A549 (cell line): ENCODE results near the gene VIT. TPM values are rescaled to one million over a fixed set of nuclear protein-coding genes. Genes with fewer than 3 reads are reported as not detected.

Experiments used
- ATAC-seq, 2 experiments: fragments of 200-7000 bp in 1 of 2; fragments of >200 bp in 1 of 2; cut with Nextera tagmentation in 1 of 2; cut with Tn5 transposase in 1 of 2; 3 replicates each; pipeline versions ENCODE4 v1.8.0 to v1.9.1; 2018 to 2020; ENCODE audit warnings: mild to moderate bottlenecking in 1 of 2, moderate library complexity in 1 of 2
- CTCF ChIA-PET: fragments of 300-600 bp; sonication (Branson Sonifier 250); formaldehyde crosslinking; extraction: SDS; loops from one replicate; lab custom pipeline; 2021; ENCODE audit warnings: antibody characterized with exemption, inconsistent platforms; lab: Yijun Ruan, JAX
- POLR2A ChIA-PET: fragments of 350-600 bp; formaldehyde crosslinking; extraction: SDS; loops from one replicate; lab custom pipeline; 2021; ENCODE audit warnings: antibody characterized with exemption, inconsistent platforms; lab: Yijun Ruan, JAX
- DNase-seq, 2 experiments: peaks; one replicate each; pipeline versions ENCODE4 v3.0.0 to v3.0.0-alpha.2; 2011 to 2016; ENCODE audit warnings: low read depth in 1 of 2, low spot score in 1 of 2
- FAIRE-seq: peaks from 2 replicates; lab custom pipeline; 2011; peaks lifted over from hg19 to GRCh38; lab: Jason Lieb, UNC
- H3K27ac ChIP-seq, 2 experiments: fragments of >200 bp; sonication (Bioruptor Twin); formaldehyde crosslinking; 3 replicates each; pipeline ENCODE4 v1.5.1; 2016 to 2017
- H3K4me1 ChIP-seq: fragments of >200 bp; sonication (Bioruptor Twin); formaldehyde crosslinking; 3 replicates; pipeline ENCODE4 v1.6.1; 2016
- H3K4me2 ChIP-seq: fragments of >200 bp; sonication (Bioruptor Twin); formaldehyde crosslinking; 3 replicates; pipeline ENCODE4 v1.6.1; 2016
- H3K4me3 ChIP-seq: fragments of >200 bp; sonication (Bioruptor Twin); formaldehyde crosslinking; 3 replicates; pipeline ENCODE4 v1.5.1; 2016
- H3K9me3 ChIP-seq: fragments of >200 bp; sonication (Bioruptor Twin); formaldehyde crosslinking; 3 replicates; pipeline ENCODE4 v1.6.1; 2016
- CHD2 ChIP-seq: fragments of 150-350 bp; IDR thresholded peaks from 2 replicates; pipeline ENCODE4 v1.6.1; 2014; ENCODE audit warnings: low read length; ENCODE audit not compliant: partially characterized antibody
- EHF ChIP-seq: fragments of 250-450 bp; sonication (Bioruptor Pico); IDR thresholded peaks from 2 replicates; pipeline ENCODE4 v1.5.0; 2020; ENCODE audit warnings: mild to moderate bottlenecking
- EHMT2 ChIP-seq: fragments of 200-600 bp; sonication (generic); IDR thresholded peaks from 2 replicates; pipeline ENCODE4 v1.6.1; 2016; ENCODE audit warnings: antibody characterized with exemption, low read depth, mild to moderate bottlenecking, moderate library complexity
- ESRRA ChIP-seq: fragments of 150-350 bp; IDR thresholded peaks from 2 replicates; pipeline ENCODE4 v1.6.1; 2014; ENCODE audit warnings: mild to moderate bottlenecking, low read length, borderline replicate concordance
- GATA3 ChIP-seq: IDR thresholded peaks from 2 replicates; pipeline ENCODE4 v1.6.1; 2012; ENCODE audit warnings: borderline replicate concordance
- HDAC2 ChIP-seq: fragments of 200-600 bp; sonication (generic); IDR thresholded peaks from 2 replicates; pipeline ENCODE4 v1.6.1; 2016
- HEYL ChIP-seq: fragments of 250-450 bp; sonication (Bioruptor Pico); IDR thresholded peaks from 2 replicates; pipeline ENCODE4 v1.8.0; 2021; ENCODE audit warnings: mild to moderate bottlenecking, moderate library complexity
- HOXA7 ChIP-seq: fragments of 250-450 bp; sonication (Bioruptor Pico); IDR thresholded peaks from 2 replicates; pipeline ENCODE4 v1.5.0; 2020; ENCODE audit warnings: mild to moderate bottlenecking, moderate library complexity
- JUN ChIP-seq, 2 experiments: fragments of >200 bp; sonication (Bioruptor Twin); formaldehyde crosslinking; IDR thresholded peaks; 2 replicates in 1 of 2; 3 replicates in 1 of 2; pipeline ENCODE4 v1.6.1; 2016 to 2017
- KDM1A ChIP-seq: fragments of 200-600 bp; sonication (generic); IDR thresholded peaks from 2 replicates; pipeline ENCODE4 v1.6.1; 2016; ENCODE audit warnings: low read depth, mild to moderate bottlenecking
- MAX ChIP-seq: IDR thresholded peaks from 2 replicates; pipeline ENCODE4 v1.6.1; 2012
- NPAS2 ChIP-seq: fragments of 250-450 bp; sonication (Bioruptor Pico); IDR thresholded peaks from 2 replicates; pipeline ENCODE4 v1.8.0; 2022; ENCODE audit warnings: mild to moderate bottlenecking, moderate library complexity, borderline replicate concordance
- PBX3 ChIP-seq: IDR thresholded peaks from 2 replicates; pipeline ENCODE4 v1.6.1; 2012
- PHF8 ChIP-seq: fragments of 200-600 bp; sonication (generic); IDR thresholded peaks from 2 replicates; pipeline ENCODE4 v1.6.1; 2016; ENCODE audit warnings: low read depth, mild to moderate bottlenecking, antibody characterized with exemption, moderate library complexity, borderline replicate concordance
- POLR2A ChIP-seq: IDR thresholded peaks from 2 replicates; pipeline ENCODE4 v1.6.1; 2012; ENCODE audit warnings: mild to moderate bottlenecking, low read length
- RAD21 ChIP-seq, 2 experiments: fragments of >200 bp in 1 of 2; sonication (Bioruptor Twin) in 1 of 2; formaldehyde crosslinking in 1 of 2; IDR thresholded peaks in 1 of 2; conservative IDR thresholded peaks in 1 of 2; 2 replicates in 1 of 2; 3 replicates in 1 of 2; pipeline ENCODE4 v1.6.1; 2012 to 2018; ENCODE audit warnings: inconsistent platforms in 1 of 2
- USF2 ChIP-seq: fragments of 450-650 bp; IDR thresholded peaks from 2 replicates; pipeline ENCODE4 v1.6.1; 2014; ENCODE audit warnings: antibody characterized with exemption
- WGBS: methylation state at CpG from one replicate; pipeline ENCODE4 v1.1.6; 2017; ENCODE audit errors: missing lambda C conversion rate; 5-methylcytosine and 5-hydroxymethylcytosine counted together
- polyA plus RNA-seq, 4 experiments: library from polyadenylated mRNA; depleted of rRNA in 3 of 4; stranded (reverse); fragments of >200 nt; fragmentation: RNase III in 1 of 4; extraction: RNeasy Plus Mini Kit Qiagen cat#74134 plus additional on column Dnase treatment in 1 of 4; gene quantifications; 2 replicates in 3 of 4; 3 replicates in 1 of 4; pipeline ENCODE4 v1.2.3, GENCODE V29; 2011 to 2017
- TF ChIP-seq, protein P1 (sequence below): fragments of 150-350 bp; IDR thresholded peaks from 2 replicates; pipeline ENCODE4 v1.6.1; 2014; ENCODE audit warnings: low read depth, mild to moderate bottlenecking, low read length
- TF ChIP-seq, protein P2 (sequence below): fragments of >200 bp; sonication (Bioruptor Twin); formaldehyde crosslinking; IDR thresholded peaks from 2 replicates; pipeline ENCODE4 v1.6.1; 2016

Gene VIT
- polyA plus RNA-seq, 2 of the 4 experiments (the other 2 are of a cell fraction), result not detected

GRCh38 chr2:36808386-36809068 lies 112.0 kb downstream of the VIT start (continued):
- no peak for TF ChIP-seq HOXA7
- TF ChIP-seq USF2, result no peak
- no peak for TF ChIP-seq CHD2
- no peak for TF ChIP-seq ESRRA

GRCh38 chr2:36809069-36809445 lies 112.5 kb downstream of the VIT start:
- Histone ChIP-seq H3K9me3 (no peaks in the 10 kb centered on the region), H3K27ac (no peak overlapping the region), H3K4me2 (no peak overlapping the region), H3K4me1 (no peaks in the 10 kb centered on the region), H3K4me3 (no peak overlapping the region)
- FAIRE-seq (no peak), ATAC-seq (no peak), DNase-seq (no peak)
- 90% methylated on average over 3 of the region's 3 CpGs for WGBS
- CTCF ChIA-PET, result no interaction called here
- POLR2A ChIA-PET, result no interaction called here
- TF ChIP-seq KDM1A (no peak), NPAS2 (CRISPR knock-in tag) (no peak), PHF8 (no peak), MAX (no peak), EHMT2 (no peak), PBX3 (no peak), HEYL (no peak)
- TF ChIP-seq, protein P1, sequence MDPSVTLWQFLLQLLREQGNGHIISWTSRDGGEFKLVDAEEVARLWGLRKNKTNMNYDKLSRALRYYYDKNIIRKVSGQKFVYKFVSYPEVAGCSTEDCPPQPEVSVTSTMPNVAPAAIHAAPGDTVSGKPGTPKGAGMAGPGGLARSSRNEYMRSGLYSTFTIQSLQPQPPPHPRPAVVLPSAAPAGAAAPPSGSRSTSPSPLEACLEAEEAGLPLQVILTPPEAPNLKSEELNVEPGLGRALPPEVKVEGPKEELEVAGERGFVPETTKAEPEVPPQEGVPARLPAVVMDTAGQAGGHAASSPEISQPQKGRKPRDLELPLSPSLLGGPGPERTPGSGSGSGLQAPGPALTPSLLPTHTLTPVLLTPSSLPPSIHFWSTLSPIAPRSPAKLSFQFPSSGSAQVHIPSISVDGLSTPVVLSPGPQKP, result no peak

GRCh38 chr2:36811071-36811470 lies 114.6 kb downstream of the VIT start:
- DNase-seq (no peak), ATAC-seq (no peak), FAIRE-seq (no peak)
- H3K4me1 ChIP-seq, result no peaks in the 10 kb centered on the region
- no peaks in the 10 kb centered on the region for H3K9me3 ChIP-seq
- 63% methylated on average over 5 of the region's 5 CpGs for WGBS
- CTCF ChIA-PET, result interaction anchor here (1.5 to 2.0 kb wide), 2 partner anchors 10 to 25 kb away, joined by 6 to 11 read pairs; no protein-coding TSS in a partner anchor
- POLR2A ChIA-PET, result no interaction called here
- H3K4me3 ChIP-seq, result no peak overlapping the region
- no peak overlapping the region for H3K27ac ChIP-seq
- TF ChIP-seq, protein P2, sequence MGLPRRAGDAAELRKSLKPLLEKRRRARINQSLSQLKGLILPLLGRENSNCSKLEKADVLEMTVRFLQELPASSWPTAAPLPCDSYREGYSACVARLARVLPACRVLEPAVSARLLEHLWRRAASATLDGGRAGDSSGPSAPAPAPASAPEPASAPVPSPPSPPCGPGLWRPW, result no peak
- TF ChIP-seq EHF (no peak), POLR2A (no peak), JUN (IDR thresholded peaks at IDR 0.05) (no peak), GATA3 (no peak), HDAC2 (no peak), RAD21 (conservative IDR thresholded peaks at IDR 0.05 in 1 of 2, IDR thresholded peaks at IDR 0.05 in 1 of 2) (no peak), PBX3 (no peak)
- TF ChIP-seq, all 56 proteins: peak for 0
- H3K4me2 ChIP-seq, result no peak overlapping the region
